Neural progenitor cell (in vitro differentiated cells): ENCODE measurements around the gene AK5.

Experiments
- EZH2 ChIP-seq: fragments of 200-600 bp; sonication (generic); IDR thresholded peaks from 2 replicates; pipeline ENCODE4 v1.6.1; 2017; ENCODE audit warnings: antibody characterized with exemption, mild to moderate bottlenecking, moderate library complexity
- EZH2phosphoT487 ChIP-seq: fragments of 200-600 bp; sonication (generic); IDR thresholded peaks from 2 replicates; pipeline ENCODE4 v1.6.1; 2017; ENCODE audit warnings: antibody characterized with exemption
- TF ChIP-seq, protein P1 (sequence below): fragments of 200-600 bp; sonication (generic); IDR thresholded peaks from 2 replicates; pipeline ENCODE4 v1.5.1; 2017; ENCODE audit warnings: antibody characterized with exemption, mild to moderate bottlenecking

GRCh38 chr1:77487631-77488030 lies 205.8 kb downstream of the AK5 start:
- TF ChIP-seq, protein P1, sequence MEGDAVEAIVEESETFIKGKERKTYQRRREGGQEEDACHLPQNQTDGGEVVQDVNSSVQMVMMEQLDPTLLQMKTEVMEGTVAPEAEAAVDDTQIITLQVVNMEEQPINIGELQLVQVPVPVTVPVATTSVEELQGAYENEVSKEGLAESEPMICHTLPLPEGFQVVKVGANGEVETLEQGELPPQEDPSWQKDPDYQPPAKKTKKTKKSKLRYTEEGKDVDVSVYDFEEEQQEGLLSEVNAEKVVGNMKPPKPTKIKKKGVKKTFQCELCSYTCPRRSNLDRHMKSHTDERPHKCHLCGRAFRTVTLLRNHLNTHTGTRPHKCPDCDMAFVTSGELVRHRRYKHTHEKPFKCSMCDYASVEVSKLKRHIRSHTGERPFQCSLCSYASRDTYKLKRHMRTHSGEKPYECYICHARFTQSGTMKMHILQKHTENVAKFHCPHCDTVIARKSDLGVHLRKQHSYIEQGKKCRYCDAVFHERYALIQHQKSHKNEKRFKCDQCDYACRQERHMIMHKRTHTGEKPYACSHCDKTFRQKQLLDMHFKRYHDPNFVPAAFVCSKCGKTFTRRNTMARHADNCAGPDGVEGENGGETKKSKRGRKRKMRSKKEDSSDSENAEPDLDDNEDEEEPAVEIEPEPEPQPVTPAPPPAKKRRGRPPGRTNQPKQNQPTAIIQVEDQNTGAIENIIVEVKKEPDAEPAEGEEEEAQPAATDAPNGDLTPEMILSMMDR, result no peak
- no peak for TF ChIP-seq EZH2
- TF ChIP-seq EZH2phosphoT487, result no peak
